ENCODE measurements around the gene TMEM119. TPM values are rescaled to one million over a fixed set of nuclear protein-coding genes. Genes with fewer than 3 reads are reported as not detected.

The TMEM119 gene
- total and polyA plus RNA-seq, 9 of the 15 experiments (the other 6 are each of a cell fraction or from before 2014, with no cell fraction given): 0.18 TPM; not detected in 8

DNA sequence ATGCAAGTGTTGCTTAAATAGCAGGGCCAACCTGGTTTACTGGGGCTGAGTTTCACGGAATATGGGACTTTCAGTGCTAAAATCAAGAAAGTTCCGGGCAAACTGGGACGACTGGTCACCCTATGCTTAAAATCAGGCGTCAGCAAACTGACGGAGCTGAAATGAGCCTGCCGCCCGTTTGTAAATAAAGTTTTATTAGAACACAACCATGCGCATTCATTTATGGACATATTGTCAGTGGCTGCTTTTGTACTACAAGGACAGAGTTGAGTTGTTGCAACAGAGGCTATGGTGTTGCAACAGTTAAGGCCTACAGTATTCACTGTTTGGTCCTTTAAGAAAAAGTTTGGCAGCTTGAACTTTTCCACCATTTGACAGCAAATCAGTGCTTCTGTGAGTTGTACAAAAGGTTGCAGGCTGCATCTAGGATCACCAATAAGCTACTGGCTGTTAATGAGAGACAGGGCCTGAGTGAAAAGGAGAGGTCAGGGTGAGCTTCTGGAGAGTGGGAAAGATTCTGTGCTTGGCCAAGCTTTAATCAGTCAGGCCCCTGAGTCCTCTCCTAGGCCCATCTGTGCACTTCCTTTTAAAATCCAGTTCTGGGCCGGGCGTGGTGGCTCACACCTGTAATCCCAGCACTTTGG, 22.5 kb upstream of the TMEM119 start (continued):
- TF ChIP-seq, protein P1, sequence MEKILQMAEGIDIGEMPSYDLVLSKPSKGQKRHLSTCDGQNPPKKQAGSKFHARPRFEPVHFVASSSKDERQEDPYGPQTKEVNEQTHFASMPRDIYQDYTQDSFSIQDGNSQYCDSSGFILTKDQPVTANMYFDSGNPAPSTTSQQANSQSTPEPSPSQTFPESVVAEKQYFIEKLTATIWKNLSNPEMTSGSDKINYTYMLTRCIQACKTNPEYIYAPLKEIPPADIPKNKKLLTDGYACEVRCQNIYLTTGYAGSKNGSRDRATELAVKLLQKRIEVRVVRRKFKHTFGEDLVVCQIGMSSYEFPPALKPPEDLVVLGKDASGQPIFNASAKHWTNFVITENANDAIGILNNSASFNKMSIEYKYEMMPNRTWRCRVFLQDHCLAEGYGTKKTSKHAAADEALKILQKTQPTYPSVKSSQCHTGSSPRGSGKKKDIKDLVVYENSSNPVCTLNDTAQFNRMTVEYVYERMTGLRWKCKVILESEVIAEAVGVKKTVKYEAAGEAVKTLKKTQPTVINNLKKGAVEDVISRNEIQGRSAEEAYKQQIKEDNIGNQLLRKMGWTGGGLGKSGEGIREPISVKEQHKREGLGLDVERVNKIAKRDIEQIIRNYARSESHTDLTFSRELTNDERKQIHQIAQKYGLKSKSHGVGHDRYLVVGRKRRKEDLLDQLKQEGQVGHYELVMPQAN (IDR thresholded peaks at IDR 0.05; ENCODE audit: borderline replicate concordance): no peak
- TF ChIP-seq MED1 (CRISPR knock-in tag; IDR thresholded peaks at IDR 0.05; ENCODE audit: borderline replicate concordance) (no peak), NFRKB (IDR thresholded peaks at IDR 0.05; ENCODE audit: low read depth) (0 out of 2 replicates have a peak, but pooled peaks have one; percentile 28), RFX7 (CRISPR knock-in tag; IDR thresholded peaks at IDR 0.05) (no peak), EP400 (IDR thresholded peaks at IDR 0.05) (no peak; the same call in 1 of the 2 replicates), MTA1 (IDR thresholded peaks at IDR 0.05; ENCODE audit: borderline replicate concordance) (no peak), ZFP1 (CRISPR knock-in tag; IDR thresholded peaks at IDR 0.05) (no peak), CREB1 (IDR thresholded peaks at IDR 0.05) (no peak), CREB1 (CRISPR knock-in tag; IDR thresholded peaks at IDR 0.05) (no peak), NFYB (IDR thresholded peaks at IDR 0.05; ENCODE audit: extremely low read depth, insufficient read length) (no peak), ELF2 (CRISPR knock-in tag; IDR thresholded peaks at IDR 0.05) (no peak), SMC3 (conservative IDR thresholded peaks at IDR 0.05; ENCODE audit: insufficient read depth, low read depth, low read length) (no peak), SMARCA4 (IDR thresholded peaks at IDR 0.05) (no peak), NCOA4 (IDR thresholded peaks at IDR 0.05; ENCODE audit: partially characterized antibody) (no peak), SNIP1 (IDR thresholded peaks at IDR 0.05; ENCODE audit: low read depth) (no peak), MEIS2 (IDR thresholded peaks at IDR 0.05; ENCODE audit: partially characterized antibody) (no peak), SAFB2 (IDR thresholded peaks at IDR 0.05; ENCODE audit: borderline replicate concordance, low read depth, low read length, severe bottlenecking) (no peak), CCAR2 (IDR thresholded peaks at IDR 0.05; ENCODE audit: low read depth, low read length) (no peak), BRD4 (IDR thresholded peaks at IDR 0.05) (no peak), KAT8 (IDR thresholded peaks at IDR 0.05; ENCODE audit: low read depth) (no peak), ZFP30 (CRISPR knock-in tag; IDR thresholded peaks at IDR 0.05; ENCODE audit: borderline replicate concordance) (no peak), ILF3 (IDR thresholded peaks at IDR 0.05; ENCODE audit: borderline replicate concordance) (no peak), PHB (CRISPR knock-in tag; IDR thresholded peaks at IDR 0.05) (no peak)
- TF ChIP-seq, protein P2, sequence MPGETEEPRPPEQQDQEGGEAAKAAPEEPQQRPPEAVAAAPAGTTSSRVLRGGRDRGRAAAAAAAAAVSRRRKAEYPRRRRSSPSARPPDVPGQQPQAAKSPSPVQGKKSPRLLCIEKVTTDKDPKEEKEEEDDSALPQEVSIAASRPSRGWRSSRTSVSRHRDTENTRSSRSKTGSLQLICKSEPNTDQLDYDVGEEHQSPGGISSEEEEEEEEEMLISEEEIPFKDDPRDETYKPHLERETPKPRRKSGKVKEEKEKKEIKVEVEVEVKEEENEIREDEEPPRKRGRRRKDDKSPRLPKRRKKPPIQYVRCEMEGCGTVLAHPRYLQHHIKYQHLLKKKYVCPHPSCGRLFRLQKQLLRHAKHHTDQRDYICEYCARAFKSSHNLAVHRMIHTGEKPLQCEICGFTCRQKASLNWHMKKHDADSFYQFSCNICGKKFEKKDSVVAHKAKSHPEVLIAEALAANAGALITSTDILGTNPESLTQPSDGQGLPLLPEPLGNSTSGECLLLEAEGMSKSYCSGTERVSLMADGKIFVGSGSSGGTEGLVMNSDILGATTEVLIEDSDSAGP (CRISPR knock-in tag; IDR thresholded peaks at IDR 0.05): no peak
- TF ChIP-seq, protein P3, sequence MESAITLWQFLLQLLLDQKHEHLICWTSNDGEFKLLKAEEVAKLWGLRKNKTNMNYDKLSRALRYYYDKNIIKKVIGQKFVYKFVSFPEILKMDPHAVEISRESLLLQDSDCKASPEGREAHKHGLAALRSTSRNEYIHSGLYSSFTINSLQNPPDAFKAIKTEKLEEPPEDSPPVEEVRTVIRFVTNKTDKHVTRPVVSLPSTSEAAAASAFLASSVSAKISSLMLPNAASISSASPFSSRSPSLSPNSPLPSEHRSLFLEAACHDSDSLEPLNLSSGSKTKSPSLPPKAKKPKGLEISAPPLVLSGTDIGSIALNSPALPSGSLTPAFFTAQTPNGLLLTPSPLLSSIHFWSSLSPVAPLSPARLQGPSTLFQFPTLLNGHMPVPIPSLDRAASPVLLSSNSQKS (CRISPR knock-in tag; IDR thresholded peaks at IDR 0.05): no peak
- TF ChIP-seq, protein P4, sequence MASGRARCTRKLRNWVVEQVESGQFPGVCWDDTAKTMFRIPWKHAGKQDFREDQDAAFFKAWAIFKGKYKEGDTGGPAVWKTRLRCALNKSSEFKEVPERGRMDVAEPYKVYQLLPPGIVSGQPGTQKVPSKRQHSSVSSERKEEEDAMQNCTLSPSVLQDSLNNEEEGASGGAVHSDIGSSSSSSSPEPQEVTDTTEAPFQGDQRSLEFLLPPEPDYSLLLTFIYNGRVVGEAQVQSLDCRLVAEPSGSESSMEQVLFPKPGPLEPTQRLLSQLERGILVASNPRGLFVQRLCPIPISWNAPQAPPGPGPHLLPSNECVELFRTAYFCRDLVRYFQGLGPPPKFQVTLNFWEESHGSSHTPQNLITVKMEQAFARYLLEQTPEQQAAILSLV (tag; IDR thresholded peaks at IDR 0.05): 0 out of 2 replicates have a peak, but pooled peaks have one; percentile 23
